HepG2 (cell line): Measurements from ENCODE around the gene KLHL21. TPM values are rescaled to one million over a fixed set of nuclear protein-coding genes. Genes with fewer than 3 reads are reported as not detected.

ENCODE experiments used
- ATAC-seq: fragments of 200-7000 bp; cut with Tn5 transposase; 3 replicates; pipeline ENCODE4 v1.9.1; 2020; ENCODE audit warnings: mild to moderate bottlenecking, moderate library complexity
- BruUV-seq: library from RNA; stranded (reverse); fragments of 400-500 nt; replicated peaks from 2 replicates; lab custom pipeline; 2021; lab: Mats Ljungman, UMichigan
- CTCF ChIA-PET: fragments of 300-600 bp; formaldehyde crosslinking; extraction: SDS; loops from one replicate; lab custom pipeline; 2021; ENCODE audit warnings: low total read pairs, inconsistent platforms, low intra/inter-chr PET ratio; lab: Yijun Ruan, JAX
- POLR2A ChIA-PET: fragments of 350-600 bp; sonication (Branson Sonifier 250); formaldehyde crosslinking; loops from one replicate; lab custom pipeline; 2020; ENCODE audit warnings: antibody characterized with exemption, inconsistent platforms; lab: Yijun Ruan, JAX
- DNase-seq: peaks from one replicate; pipeline ENCODE4 v3.0.0-alpha.2; 2015; ENCODE audit warnings: low spot score
- FAIRE-seq: peaks from 3 replicates; lab custom pipeline; 2011; peaks lifted over from hg19 to GRCh38; lab: Jason Lieb, UNC
- H2AFZ ChIP-seq: one replicate; pipeline ENCODE4 v1.6.1; 2011; ENCODE audit warnings: low read length, inconsistent platforms
- H3K27ac ChIP-seq: fragments of 300-600 bp; 3 replicates; pipeline ENCODE4 v1.8.0; 2011; ENCODE audit warnings: mixed run types, mild to moderate bottlenecking, mixed read lengths, low read length, inconsistent platforms; ENCODE audit not compliant: insufficient read depth; ENCODE audit errors: extremely low read length
- H3K27me3 ChIP-seq, 2 experiments: fragments of 200-600 bp in 1 of 2; 2 replicates in 1 of 2; 3 replicates in 1 of 2; pipeline versions ENCODE4 v1.6.0 to v1.8.0; 2011; ENCODE audit warnings: low read length in 2 of 2, mild to moderate bottlenecking in 2 of 2, moderate library complexity in 2 of 2, inconsistent platforms in 1 of 2; ENCODE audit not compliant: insufficient read depth in 2 of 2, control insufficient read depth in 1 of 2
- H3K36me3 ChIP-seq, 2 experiments: fragments of 200-600 bp in 1 of 2; replicated peaks in 1 of 2; 2 replicates in 1 of 2; 3 replicates in 1 of 2; pipeline versions ENCODE4 v1.5.1 to v1.8.0; 2011; ENCODE audit warnings: low read length in 2 of 2, inconsistent platforms in 1 of 2; ENCODE audit not compliant: insufficient read depth in 2 of 2, control insufficient read depth in 1 of 2
- H3K4me1 ChIP-seq: 2 replicates; pipeline ENCODE4 v1.5.1; 2012; ENCODE audit warnings: low read length, inconsistent platforms; ENCODE audit not compliant: insufficient read depth
- H3K4me2 ChIP-seq: 2 replicates; pipeline ENCODE4 v1.6.0; 2011; ENCODE audit warnings: low read depth, low read length, inconsistent platforms
- H3K4me3 ChIP-seq, 3 experiments: fragments of 200-600 bp in 1 of 3; sonication (generic), shearing (Covaris generic) in 1 of 3; replicated peaks in 1 of 3; 2 replicates each; pipeline ENCODE4 v1.5.1; 2011 to 2016; ENCODE audit warnings: low read length in 3 of 3, inconsistent platforms in 2 of 3, low read depth in 2 of 3, mild to moderate bottlenecking in 2 of 3, control low read depth in 1 of 3, mixed read lengths in 1 of 3; ENCODE audit not compliant: insufficient read depth in 1 of 3
- H3K79me2 ChIP-seq: one replicate; pipeline ENCODE4 v1.6.1; 2011; ENCODE audit warnings: low read length, inconsistent platforms; ENCODE audit not compliant: insufficient read depth
- H3K9ac ChIP-seq: 2 replicates; pipeline ENCODE4 v1.6.0; 2011; ENCODE audit warnings: mild to moderate bottlenecking, low read depth, low read length, inconsistent platforms; ENCODE audit not compliant: insufficient read depth
- H3K9me3 ChIP-seq: 2 replicates; pipeline ENCODE4 v1.5.1; 2012; ENCODE audit warnings: mild to moderate bottlenecking, low read length
- H4K20me1 ChIP-seq: 2 replicates; pipeline ENCODE4 v1.6.0; 2011; ENCODE audit warnings: inconsistent platforms, mild to moderate bottlenecking, low read length, moderate library complexity; ENCODE audit not compliant: insufficient read depth
- AGO2 ChIP-seq: fragments of 200-400 bp; formaldehyde crosslinking; optimal IDR thresholded peaks from 2 replicates; pipeline ENCODE3; 2017; ENCODE audit warnings: mild to moderate bottlenecking, low read depth, low read length, moderate library complexity
- BORCS8-MEF2B ChIP-seq: sonication (generic); formaldehyde crosslinking; IDR thresholded peaks from 2 replicates; pipeline ENCODE4 v1.8.0; 2022; ENCODE audit warnings: mild to moderate bottlenecking, missing genetic modification reagents
- CEBPB ChIP-seq: IDR thresholded peaks from 2 replicates; pipeline ENCODE4 v1.6.1; 2011; ENCODE audit warnings: low read depth, low read length, improper control_type of control experiment, borderline replicate concordance
- FOXK1 ChIP-seq: sonication (generic); formaldehyde crosslinking; IDR thresholded peaks from 2 replicates; pipeline ENCODE4 v1.4.0; 2020; ENCODE audit warnings: low read depth, missing genetic modification reagents, borderline replicate concordance
- FOXK2 ChIP-seq: fragments of 450-650 bp; IDR thresholded peaks from 2 replicates; pipeline ENCODE4 v1.6.1; 2016
- HINFP ChIP-seq: sonication (generic); formaldehyde crosslinking; IDR thresholded peaks from 2 replicates; pipeline ENCODE4 v1.4.0; 2020; ENCODE audit warnings: low read depth, mild to moderate bottlenecking, missing genetic modification reagents
- MIER2 ChIP-seq: IDR thresholded peaks from 2 replicates; pipeline ENCODE4 v1.6.1; 2016; ENCODE audit warnings: missing biosample characterization, missing genetic modification reagents
- NCOA1 ChIP-seq: sonication (generic); formaldehyde crosslinking; IDR thresholded peaks from 2 replicates; pipeline ENCODE4 v1.9.0; 2021; ENCODE audit warnings: missing genetic modification reagents
- NR2F1 ChIP-seq, 2 experiments: fragments of 450-650 bp in 1 of 2; formaldehyde crosslinking in 1 of 2; IDR thresholded peaks; 2 replicates each; pipeline versions ENCODE4 v1.5.0 to v1.6.1; 2016 to 2020; ENCODE audit warnings: mild to moderate bottlenecking in 1 of 2, missing compliant biosample characterization in 1 of 2, missing genetic modification reagents in 1 of 2, moderate library complexity in 1 of 2
- POLR2A ChIP-seq, 2 experiments: IDR thresholded peaks; 2 replicates each; pipeline ENCODE4 v1.6.1; 2011; ENCODE audit warnings: low read depth in 2 of 2, low read length in 2 of 2, mild to moderate bottlenecking in 1 of 2, moderate library complexity in 1 of 2; ENCODE audit not compliant: insufficient read depth in 1 of 2
- SALL2 ChIP-seq: sonication (generic); formaldehyde crosslinking; IDR thresholded peaks from 2 replicates; pipeline ENCODE4 v1.8.1; 2023; ENCODE audit warnings: mild to moderate bottlenecking, missing genetic modification reagents, inconsistent platforms
- STAG1 ChIP-seq: sonication (generic); formaldehyde crosslinking; IDR thresholded peaks from 2 replicates; pipeline ENCODE4 v1.4.0; 2020; ENCODE audit warnings: missing genetic modification reagents
- TARDBP ChIP-seq: sonication (generic); formaldehyde crosslinking; IDR thresholded peaks from 2 replicates; pipeline ENCODE4 v1.8.0; 2022; ENCODE audit warnings: mild to moderate bottlenecking, missing genetic modification reagents
- TCF12 ChIP-seq, 2 experiments: fragments of 450-650 bp in 1 of 2; sonication (generic) in 1 of 2; formaldehyde crosslinking in 1 of 2; IDR thresholded peaks; 2 replicates each; pipeline versions ENCODE4 v1.6.1 to v1.8.0; 2017 to 2022; ENCODE audit warnings: antibody characterized with exemption in 1 of 2, mild to moderate bottlenecking in 1 of 2, missing genetic modification reagents in 1 of 2, moderate library complexity in 1 of 2
- U2AF1 ChIP-seq: fragments of 200-400 bp; formaldehyde crosslinking; optimal IDR thresholded peaks from 2 replicates; pipeline ENCODE3; 2017; ENCODE audit warnings: mild to moderate bottlenecking, low read depth, low read length
- U2AF2 ChIP-seq: fragments of 200-400 bp; formaldehyde crosslinking; IDR thresholded peaks from 2 replicates; pipeline ENCODE4 v1.6.1; 2017; ENCODE audit warnings: low read depth, mild to moderate bottlenecking, low read length
- ZNF331 ChIP-seq: sonication (generic); formaldehyde crosslinking; IDR thresholded peaks from 2 replicates; pipeline ENCODE4 v1.4.0; 2020; ENCODE audit warnings: missing genetic modification reagents
- ZNF589 ChIP-seq: sonication (generic); formaldehyde crosslinking; conservative IDR thresholded peaks from 2 replicates; pipeline ENCODE4 v1.8.0; 2022; ENCODE audit warnings: mild to moderate bottlenecking, moderate library complexity, missing genetic modification reagents
- ZNF816 ChIP-seq: sonication (generic); formaldehyde crosslinking; IDR thresholded peaks from 2 replicates; pipeline ENCODE4 v1.8.0; 2022; ENCODE audit warnings: missing genetic modification reagents, mild to moderate bottlenecking, borderline replicate concordance
- WGBS: methylation state at CpG from one replicate; pipeline ENCODE4 v1.1.6; 2017; ENCODE audit warnings: low lambda C conversion rate; 5-methylcytosine and 5-hydroxymethylcytosine counted together
- in situ Hi-C: cut with HindIII; loops from 2 replicates; pipeline ENCODE4 v1.10.0; 2017; ENCODE audit warnings: low pct_unique_long_range_greater_than_20kb; ENCODE audit not compliant: extremely low pct_ligation_motif_present
- intact Hi-C: fragments of 100-400 bp; cut with micrococcal nuclease; formaldehyde crosslinking; loops from one replicate; pipeline ENCODE4 v1.10.0; 2022; ENCODE audit not compliant: unreplicated experiment
- polyA plus RNA-seq, 8 experiments: library from polyadenylated mRNA; depleted of rRNA in 3 of 8; stranded (reverse) in 7 of 8; unstranded in 1 of 8; fragments of >200 nt; fragmentation: Illumina TruSeq in 4 of 8; extraction: Trizol in 4 of 8; gene quantifications; 2 replicates each; pipeline versions ENCODE4 v1.2.1 to v1.2.3, GENCODE V29; 2011 to 2016; ENCODE audit warnings: low read depth in 4 of 8, missing spikeins in 1 of 8, mixed read lengths in 1 of 8; ENCODE audit not compliant: insufficient read depth in 1 of 8
- total RNA-seq, 5 experiments: library from RNA; depleted of rRNA; stranded (reverse); fragments of >200 nt; fragmentation: Illumina TruSeq; extraction: Trizol; gene quantifications; 2 replicates each; pipeline ENCODE4 v1.2.3, GENCODE V29; 2016; ENCODE audit warnings: low read depth in 1 of 5
- TF ChIP-seq, protein P1 (sequence below): sonication (generic); formaldehyde crosslinking; IDR thresholded peaks from 2 replicates; pipeline ENCODE4 v1.5.1; 2020; ENCODE audit warnings: mild to moderate bottlenecking, missing genetic modification reagents, moderate library complexity

KLHL21 gene
- total and polyA plus RNA-seq, 2 of the 13 experiments (the other 11 are each of a cell fraction or from before 2014, with no cell fraction given) = 14.8 to 25.0 TPM

- H3K27me3 ChIP-seq = no peaks in the 10 kb centered on the region
- FAIRE-seq = no peak
- WGBS = 95% methylated on average over 20 of the region's 25 CpGs
- peak; percentile 11 for ATAC-seq
- no peaks in the 10 kb centered on the region for H3K79me2 ChIP-seq
- no peak overlapping the region for H2AFZ ChIP-seq
- no peak overlapping the region for H3K4me3 ChIP-seq
- TF ChIP-seq FOXK2 (no peak), HINFP (CRISPR knock-in tag) (no peak), TARDBP (CRISPR knock-in tag) (no peak), FOXK1 (CRISPR knock-in tag) (no peak), CEBPB (no peak), NCOA1 (CRISPR knock-in tag) (no peak), AGO2 (peak; percentile 11), MIER2 (no peak), SALL2 (CRISPR knock-in tag) (no peak), U2AF2 (no peak), TCF12 (IDR thresholded peaks at IDR 0.05) (no peak), TCF12 (CRISPR knock-in tag; IDR thresholded peaks at IDR 0.05) (no peak), NR2F1 (CRISPR knock-in tag; IDR thresholded peaks at IDR 0.05) (no peak), STAG1 (no peak), POLR2A (IDR thresholded peaks at IDR 0.05; ENCODE audit: insufficient read depth in 1 of 2, low read depth in 2 of 2, low read length in 2 of 2) (peak in 1 of 2 experiments; percentile 13; a peak in 1 of 4 replicates), BORCS8-MEF2B (no peak), U2AF1 (no peak), ZNF331 (CRISPR knock-in tag) (no peak), ZNF816 (CRISPR knock-in tag) (no peak), ZNF589 (CRISPR knock-in tag) (no peak)
- TF ChIP-seq, protein P1, sequence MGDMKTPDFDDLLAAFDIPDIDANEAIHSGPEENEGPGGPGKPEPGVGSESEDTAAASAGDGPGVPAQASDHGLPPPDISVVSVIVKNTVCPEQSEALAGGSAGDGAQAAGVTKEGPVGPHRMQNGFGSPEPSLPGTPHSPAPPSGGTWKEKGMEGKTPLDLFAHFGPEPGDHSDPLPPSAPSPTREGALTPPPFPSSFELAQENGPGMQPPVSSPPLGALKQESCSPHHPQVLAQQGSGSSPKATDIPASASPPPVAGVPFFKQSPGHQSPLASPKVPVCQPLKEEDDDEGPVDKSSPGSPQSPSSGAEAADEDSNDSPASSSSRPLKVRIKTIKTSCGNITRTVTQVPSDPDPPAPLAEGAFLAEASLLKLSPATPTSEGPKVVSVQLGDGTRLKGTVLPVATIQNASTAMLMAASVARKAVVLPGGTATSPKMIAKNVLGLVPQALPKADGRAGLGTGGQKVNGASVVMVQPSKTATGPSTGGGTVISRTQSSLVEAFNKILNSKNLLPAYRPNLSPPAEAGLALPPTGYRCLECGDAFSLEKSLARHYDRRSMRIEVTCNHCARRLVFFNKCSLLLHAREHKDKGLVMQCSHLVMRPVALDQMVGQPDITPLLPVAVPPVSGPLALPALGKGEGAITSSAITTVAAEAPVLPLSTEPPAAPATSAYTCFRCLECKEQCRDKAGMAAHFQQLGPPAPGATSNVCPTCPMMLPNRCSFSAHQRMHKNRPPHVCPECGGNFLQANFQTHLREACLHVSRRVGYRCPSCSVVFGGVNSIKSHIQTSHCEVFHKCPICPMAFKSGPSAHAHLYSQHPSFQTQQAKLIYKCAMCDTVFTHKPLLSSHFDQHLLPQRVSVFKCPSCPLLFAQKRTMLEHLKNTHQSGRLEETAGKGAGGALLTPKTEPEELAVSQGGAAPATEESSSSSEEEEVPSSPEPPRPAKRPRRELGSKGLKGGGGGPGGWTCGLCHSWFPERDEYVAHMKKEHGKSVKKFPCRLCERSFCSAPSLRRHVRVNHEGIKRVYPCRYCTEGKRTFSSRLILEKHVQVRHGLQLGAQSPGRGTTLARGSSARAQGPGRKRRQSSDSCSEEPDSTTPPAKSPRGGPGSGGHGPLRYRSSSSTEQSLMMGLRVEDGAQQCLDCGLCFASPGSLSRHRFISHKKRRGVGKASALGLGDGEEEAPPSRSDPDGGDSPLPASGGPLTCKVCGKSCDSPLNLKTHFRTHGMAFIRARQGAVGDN (CRISPR knock-in tag) = 0 out of 2 replicates have a peak, but pooled peaks have one; percentile 5
- TF ChIP-seq, all 625 proteins: peak for 3
- Histone ChIP-seq H3K9ac (no peak overlapping the region), H3K4me2 (no peak overlapping the region), H4K20me1 (peaks cover 7% of the 10 kb centered on the region; the same call in 1 of the 2 replicates), H3K4me1 (peaks cover 2% of the 10 kb centered on the region; the same call in 1 of the 2 replicates), H3K27ac (no peak overlapping the region), H3K36me3 (peaks cover 22 to 44% of the 10 kb centered on the region in 2 experiments), H3K9me3 (no peaks in the 10 kb centered on the region)
- DNase-seq = no peak
- no TSS peak for BruUV-seq
- ChIA-PET POLR2A (interaction anchor here (0.9 to 2.2 kb wide), 5 partner anchors 9 to 15 kb away, joined by 3 to 8 read pairs (median 5); partner anchors contain the start of genes KLHL21 and ZBTB48), CTCF (no interaction called here)
- in situ Hi-C loops = no loop called here
- intact Hi-C loops = no loop called here
These were observed 14.4 kb downstream of the KLHL21 start for GRCh38 chr1:6588128-6588892.
